PC-3 (cell line): ENCODE results near the gene ELOVL3.

ENCODE experiments used
- EZH2 ChIP-seq: fragments of 300-600 bp; sonication (generic); IDR thresholded peaks from one replicate; pipeline ENCODE4 v1.6.1; 2017; ENCODE audit warnings: antibody characterized with exemption, mild to moderate bottlenecking, low read length; ENCODE audit not compliant: unreplicated experiment
- EZH2phosphoT487 ChIP-seq: fragments of 300-600 bp; sonication (generic); IDR thresholded peaks from 2 replicates; pipeline ENCODE4 v1.6.1; 2018; ENCODE audit warnings: mild to moderate bottlenecking, antibody characterized with exemption, low read length, borderline replicate concordance
- TF ChIP-seq, protein P1 (sequence below): fragments of 300-600 bp; sonication (generic); conservative IDR thresholded peaks from 2 replicates; pipeline ENCODE4 v1.5.1; 2017; ENCODE audit warnings: antibody characterized with exemption, low read depth, mild to moderate bottlenecking, low read length

DNA sequence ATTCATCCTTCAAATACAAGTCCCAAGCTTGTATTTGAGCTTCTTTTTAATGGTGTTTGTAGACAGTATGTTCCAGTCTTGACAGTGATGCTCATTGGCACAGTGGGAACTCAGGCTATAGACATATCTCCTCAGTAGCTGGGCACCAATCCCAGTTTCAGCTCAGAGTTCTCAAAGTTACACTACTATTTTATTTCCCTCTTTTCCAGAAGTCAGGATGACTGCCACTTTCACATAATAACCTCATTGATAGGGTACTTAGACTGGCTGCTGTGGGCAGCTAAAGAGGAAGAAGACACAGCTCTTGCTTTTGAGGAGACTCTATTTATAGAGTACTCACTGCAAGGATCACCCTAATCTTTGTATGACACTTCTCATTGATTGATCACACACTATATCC is 21.6 kb downstream of the ELOVL3 start:
- TF ChIP-seq, protein P1, sequence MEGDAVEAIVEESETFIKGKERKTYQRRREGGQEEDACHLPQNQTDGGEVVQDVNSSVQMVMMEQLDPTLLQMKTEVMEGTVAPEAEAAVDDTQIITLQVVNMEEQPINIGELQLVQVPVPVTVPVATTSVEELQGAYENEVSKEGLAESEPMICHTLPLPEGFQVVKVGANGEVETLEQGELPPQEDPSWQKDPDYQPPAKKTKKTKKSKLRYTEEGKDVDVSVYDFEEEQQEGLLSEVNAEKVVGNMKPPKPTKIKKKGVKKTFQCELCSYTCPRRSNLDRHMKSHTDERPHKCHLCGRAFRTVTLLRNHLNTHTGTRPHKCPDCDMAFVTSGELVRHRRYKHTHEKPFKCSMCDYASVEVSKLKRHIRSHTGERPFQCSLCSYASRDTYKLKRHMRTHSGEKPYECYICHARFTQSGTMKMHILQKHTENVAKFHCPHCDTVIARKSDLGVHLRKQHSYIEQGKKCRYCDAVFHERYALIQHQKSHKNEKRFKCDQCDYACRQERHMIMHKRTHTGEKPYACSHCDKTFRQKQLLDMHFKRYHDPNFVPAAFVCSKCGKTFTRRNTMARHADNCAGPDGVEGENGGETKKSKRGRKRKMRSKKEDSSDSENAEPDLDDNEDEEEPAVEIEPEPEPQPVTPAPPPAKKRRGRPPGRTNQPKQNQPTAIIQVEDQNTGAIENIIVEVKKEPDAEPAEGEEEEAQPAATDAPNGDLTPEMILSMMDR: no peak
- TF ChIP-seq EZH2 (no peak), EZH2phosphoT487 (no peak)
